Suprapubic skin (tissue), 4 donors: ENCODE measurements around the gene GNAT1. TPM values are rescaled to one million over a fixed set of nuclear protein-coding genes. Genes with fewer than 3 reads are reported as not detected.

ENCODE experiments used
- DNase-seq, 2 donors: peaks; one replicate each; pipeline ENCODE4 v3.0.0-alpha.2; 2019; ENCODE audit warnings: low spot score in 2 of 2
- H3K27ac ChIP-seq: fragments of 200-600 bp; sonication (generic); one replicate; pipeline ENCODE4 v1.5.1; 2019
- H3K27me3 ChIP-seq: fragments of 200-600 bp; sonication (generic); one replicate; pipeline ENCODE4 v1.5.1; 2019
- H3K36me3 ChIP-seq: fragments of 200-600 bp; sonication (generic); one replicate; pipeline ENCODE4 v1.5.1; 2019
- H3K4me1 ChIP-seq: fragments of 200-600 bp; sonication (generic); one replicate; pipeline ENCODE4 v1.5.1; 2019
- H3K4me3 ChIP-seq: fragments of 200-600 bp; sonication (generic); one replicate; pipeline ENCODE4 v1.5.1; 2019; ENCODE audit warnings: mild to moderate bottlenecking
- H3K9me3 ChIP-seq: fragments of 200-600 bp; sonication (generic); one replicate; pipeline ENCODE4 v1.5.1; 2019
- CTCF ChIP-seq, 2 donors: fragments of 200-600 bp in 1 of 2; fragments of 450-650 bp in 1 of 2; sonication (generic) in 1 of 2; IDR thresholded peaks; one replicate each; pipeline ENCODE4 v1.5.1; 2016 to 2019; ENCODE audit warnings: antibody characterized with exemption in 2 of 2, mild to moderate bottlenecking in 1 of 2, moderate library complexity in 1 of 2
- EP300 ChIP-seq: sonication (generic); formaldehyde crosslinking; IDR thresholded peaks from one replicate; pipeline ENCODE4 v1.6.1; 2017; ENCODE audit warnings: antibody characterized with exemption
- POLR2A ChIP-seq, 2 donors: fragments of 450-650 bp; IDR thresholded peaks; one replicate each; pipeline ENCODE4 v1.6.1; 2017; ENCODE audit warnings: antibody characterized with exemption in 2 of 2, mild to moderate bottlenecking in 2 of 2, moderate library complexity in 2 of 2
- POLR2AphosphoS5 ChIP-seq, 3 donors: sonication (generic); formaldehyde crosslinking; IDR thresholded peaks; one replicate each; pipeline ENCODE4 v1.6.1; 2017; ENCODE audit warnings: antibody characterized with exemption in 3 of 3
- WGBS: methylation state at CpG from one replicate; pipeline ENCODE4 v1.1.5; 2018; 5-methylcytosine and 5-hydroxymethylcytosine counted together
- total RNA-seq, 4 donors: library from RNA; depleted of rRNA; stranded (reverse); fragments of >200 nt; gene quantifications; one replicate each; pipeline ENCODE4 v1.1.0, GENCODE V29; 2016

Gene GNAT1
- total RNA-seq, 4 donors from 2014 or later = 0.64 TPM; not detected in 3

- H3K27ac ChIP-seq = no peak overlapping the region
- no peak overlapping the region for H3K4me3 ChIP-seq
- TF ChIP-seq POLR2AphosphoS5 (IDR thresholded peaks at IDR 0.05) = no peak
- no peak for TF ChIP-seq POLR2A (IDR thresholded peaks at IDR 0.05)
- no peak for TF ChIP-seq CTCF (IDR thresholded peaks at IDR 0.05)
- TF ChIP-seq EP300 = no peak
- H3K27me3 ChIP-seq = peaks cover 55% of the 10 kb centered on the region
- 57% methylated on average over 14 of the region's 14 CpGs for WGBS
- DNase-seq = no peak
- peaks cover 23% of the 10 kb centered on the region for H3K4me1 ChIP-seq
- H3K36me3 ChIP-seq = no peaks in the 10 kb centered on the region
- no peaks in the 10 kb centered on the region for H3K9me3 ChIP-seq
Observed at GRCh38 chr3:50194903-50195500, 3.6 kb downstream of the GNAT1 start.

GRCh38 chr3:50195501-50196252, 4.3 kb downstream of the GNAT1 start:
- no peak overlapping the region for H3K27ac ChIP-seq
- DNase-seq = no peak

GRCh38 chr3:50196253-50196801, 4.9 kb downstream of the GNAT1 start:
- Histone ChIP-seq H3K9me3 (no peaks in the 10 kb centered on the region), H3K4me1 (peaks cover 23% of the 10 kb centered on the region), H3K27me3 (peaks cover 62% of the 10 kb centered on the region), H3K36me3 (no peaks in the 10 kb centered on the region), H3K27ac (no peak overlapping the region), H3K4me3 (no peak overlapping the region)
- no peak for DNase-seq
- TF ChIP-seq CTCF (IDR thresholded peaks at IDR 0.05) (no peak), POLR2AphosphoS5 (IDR thresholded peaks at IDR 0.05) (no peak), POLR2A (IDR thresholded peaks at IDR 0.05) (no peak), EP300 (no peak)
- WGBS = 64% methylated on average over 6 of the region's 6 CpGs

More at GRCh38 chr3:50195501-50196252, 4.3 kb downstream of the GNAT1 start:
- Histone ChIP-seq H3K27me3 (peaks cover 56% of the 10 kb centered on the region), H3K36me3 (no peaks in the 10 kb centered on the region), H3K4me3 (no peak overlapping the region), H3K4me1 (peaks cover 23% of the 10 kb centered on the region), H3K9me3 (no peaks in the 10 kb centered on the region)
- no peak for TF ChIP-seq EP300
- TF ChIP-seq POLR2A (IDR thresholded peaks at IDR 0.05) = no peak
- no peak for TF ChIP-seq CTCF (IDR thresholded peaks at IDR 0.05)
- TF ChIP-seq POLR2AphosphoS5 (IDR thresholded peaks at IDR 0.05) = no peak
- WGBS = 83% methylated on average over 1 of the region's 4 CpGs

- Histone ChIP-seq H3K9me3 (no peaks in the 10 kb centered on the region), H3K36me3 (no peaks in the 10 kb centered on the region), H3K4me3 (no peak overlapping the region), H3K4me1 (peaks cover 14% of the 10 kb centered on the region), H3K27me3 (peaks cover 72% of the 10 kb centered on the region), H3K27ac (no peak overlapping the region)
- no peak for TF ChIP-seq POLR2A (IDR thresholded peaks at IDR 0.05)
- TF ChIP-seq EP300 = no peak
- TF ChIP-seq CTCF (IDR thresholded peaks at IDR 0.05) = no peak
- no peak for TF ChIP-seq POLR2AphosphoS5 (IDR thresholded peaks at IDR 0.05)
- no peak for DNase-seq
- 92% methylated on average over 8 of the region's 10 CpGs for WGBS
Observed at GRCh38 chr3:50201573-50202315, 10.3 kb downstream of the GNAT1 start.
